ENCODE measurements around the gene NDEL1.
"Not testable (repeated sequence)": the region's sequence is repeated elsewhere in the genome, so short reads cannot be mapped to it uniquely, and the experiment has no call there.

Gene NDEL1

GRCh38 chr17:8435245-8436168 lies at the start of gene NDEL1:
Gene NDEL1, plus strand, starts transcription at chr17:8435884. Its CDS starts 8,388 bp downstream, at chr17:8444272.
- DNase-seq, result peak; percentile 62

GRCh38 chr17:8386841-8387240 lies 48.8 kb upstream of the NDEL1 start:
- no peak for DNase-seq

DNA sequence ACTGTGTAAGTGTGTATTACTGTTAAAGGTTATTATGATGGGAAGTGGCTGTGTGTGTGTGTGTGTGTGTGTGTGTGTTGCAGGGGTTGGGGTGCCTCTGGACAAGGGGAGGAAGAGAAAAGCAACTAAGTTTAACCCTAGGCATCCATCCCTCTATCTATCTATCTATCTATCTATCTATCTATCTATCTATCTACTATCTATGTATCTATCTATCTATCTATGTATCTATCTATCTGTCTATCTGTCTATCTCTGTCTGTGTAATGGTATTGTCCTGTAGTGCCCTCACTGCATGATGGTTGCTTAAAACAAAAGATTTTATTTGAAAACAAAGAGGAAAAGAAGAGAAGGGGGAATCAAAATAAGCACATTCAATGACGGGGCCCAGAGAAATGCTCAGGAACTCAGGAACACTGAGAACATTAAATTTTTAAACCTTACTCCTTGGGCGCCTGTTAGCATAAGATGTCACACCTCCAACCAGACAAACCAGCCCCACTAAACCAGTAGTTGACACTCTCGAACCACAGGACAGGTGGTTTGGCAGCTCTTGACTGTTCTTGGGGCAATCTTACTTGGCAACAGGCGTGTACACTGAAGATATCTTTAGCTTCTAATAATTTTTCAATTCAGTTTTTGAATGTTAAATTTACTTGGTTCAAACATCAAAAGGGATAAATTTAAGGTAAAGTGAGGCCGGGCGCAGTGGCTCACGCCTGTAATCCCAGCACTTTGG lies 47.6 kb upstream of the NDEL1 start:
- no peak for DNase-seq

DNA sequence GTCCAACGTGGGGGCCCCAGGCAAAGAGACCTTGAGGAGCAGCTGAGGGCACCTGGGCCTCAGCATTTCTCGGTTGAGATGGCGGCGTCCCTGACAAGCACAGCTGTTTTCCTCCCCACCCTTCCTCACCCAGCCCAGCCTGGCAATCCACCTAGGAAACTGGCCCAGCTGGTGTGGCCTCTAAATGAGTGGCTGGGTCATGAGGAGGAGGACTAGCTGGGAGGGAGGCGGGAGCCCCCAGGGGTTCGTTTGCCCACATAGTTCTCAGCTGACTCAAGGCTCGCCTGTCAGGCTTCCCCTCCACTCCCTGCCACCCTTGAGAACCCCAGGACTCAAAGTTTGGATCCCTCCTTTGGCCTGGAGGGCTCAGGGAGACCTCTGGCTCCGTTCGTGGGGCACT lies 44.0 kb upstream of the NDEL1 start:
- no peak for DNase-seq

DNA sequence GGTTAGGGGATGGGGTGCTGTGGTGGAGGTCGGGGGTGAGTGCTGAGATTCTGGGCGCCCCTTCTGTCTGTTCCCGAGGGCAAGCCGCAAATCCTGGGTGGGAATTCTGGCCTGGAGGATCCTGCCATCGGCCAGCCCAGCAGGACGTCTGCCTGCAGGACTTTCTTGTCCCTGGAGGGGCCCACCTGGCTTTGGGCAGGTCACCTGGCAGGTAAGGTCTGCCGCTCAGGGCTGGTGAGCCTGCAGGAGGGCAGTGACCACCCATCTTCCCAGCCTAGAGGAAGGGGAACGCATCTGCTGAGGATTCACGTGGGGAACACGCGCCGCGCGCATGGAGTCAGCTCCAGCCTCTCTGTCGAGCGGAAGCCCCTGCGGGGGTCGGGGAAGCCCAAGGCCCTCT lies 43.4 kb upstream of the NDEL1 start:
- no peak for DNase-seq

- no peak for DNase-seq
These were observed 42.8 kb upstream of the NDEL1 start for GRCh38 chr17:8392674-8393469.

DNA sequence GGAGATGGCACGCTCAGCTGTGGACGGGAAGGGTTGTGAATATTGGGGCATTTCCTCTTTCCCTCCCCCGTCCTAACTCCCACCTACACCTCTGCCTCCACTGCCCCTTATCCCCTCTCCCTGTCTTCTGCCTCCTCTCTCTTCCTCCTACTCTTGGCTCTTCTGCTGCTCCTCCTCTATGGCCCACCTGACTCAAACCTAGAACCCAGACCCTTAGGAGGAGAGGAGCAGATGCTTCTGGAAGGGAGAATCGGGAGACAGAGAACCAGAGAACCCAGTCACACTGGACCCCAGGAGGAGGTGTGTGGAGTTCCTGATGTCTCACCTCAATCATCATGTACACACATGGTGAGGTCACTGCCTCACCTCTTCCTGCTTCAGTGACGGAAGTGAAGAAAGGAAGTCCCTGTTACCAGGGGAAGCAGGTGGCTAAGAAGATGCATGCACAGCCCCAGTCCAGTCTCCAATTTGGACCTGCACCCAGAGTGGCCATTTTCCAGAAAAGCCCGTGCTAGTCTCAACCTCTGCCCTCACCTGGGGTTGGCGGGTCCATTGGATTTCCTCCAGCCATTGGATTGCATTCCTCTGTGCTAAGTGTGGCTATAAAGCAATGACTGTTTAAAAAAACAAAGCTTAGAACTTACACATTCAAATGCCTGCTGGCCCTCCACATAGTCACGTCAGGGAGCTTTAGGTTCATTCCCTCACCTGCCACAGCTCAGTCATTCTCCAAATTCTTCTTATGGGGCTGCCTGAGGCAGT lies 42.0 kb upstream of the NDEL1 start:
- no peak for DNase-seq

- DNase-seq, result not testable (repeated sequence)
These were observed 41.2 kb upstream of the NDEL1 start for GRCh38 chr17:8394497-8394896.

DNA sequence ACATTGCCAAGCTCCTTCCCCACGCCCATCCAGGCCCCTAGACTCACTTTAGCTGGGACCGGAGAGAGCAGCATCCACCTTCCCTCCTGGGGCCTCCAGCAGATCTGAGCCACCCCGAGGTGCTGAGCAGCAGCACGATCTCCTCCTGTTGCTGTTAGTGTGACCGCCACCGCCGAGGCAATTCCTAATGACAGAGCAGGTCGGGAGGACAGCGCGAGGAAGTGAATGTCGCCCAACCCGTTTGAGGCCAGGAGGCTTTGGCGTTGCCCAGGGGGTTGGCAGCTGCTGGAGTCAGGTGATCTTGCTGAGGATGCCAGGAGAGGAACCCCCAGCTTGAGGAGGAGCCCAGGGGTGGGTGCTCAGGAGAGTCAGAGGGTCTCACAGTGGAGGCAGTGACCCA lies 38.0 kb upstream of the NDEL1 start, which contains the start of gene RNF222:
Gene RNF222, minus strand, starts transcription at position 192 of the 400 bp plus-strand sequence. CDS start 4,366 bp downstream, outside the sequence.
- DNase-seq, result no peak

- DNase-seq, result no peak
These were observed 36.7 kb upstream of the NDEL1 start for GRCh38 chr17:8398980-8399379.

- DNase-seq, result no peak
These were observed 34.6 kb upstream of the NDEL1 start for GRCh38 chr17:8401107-8401506.

- no peak for DNase-seq
These were observed 32.7 kb upstream of the NDEL1 start for GRCh38 chr17:8402921-8403536.

- DNase-seq, result no peak
These were observed 30.1 kb upstream of the NDEL1 start for GRCh38 chr17:8405499-8406016.

DNA sequence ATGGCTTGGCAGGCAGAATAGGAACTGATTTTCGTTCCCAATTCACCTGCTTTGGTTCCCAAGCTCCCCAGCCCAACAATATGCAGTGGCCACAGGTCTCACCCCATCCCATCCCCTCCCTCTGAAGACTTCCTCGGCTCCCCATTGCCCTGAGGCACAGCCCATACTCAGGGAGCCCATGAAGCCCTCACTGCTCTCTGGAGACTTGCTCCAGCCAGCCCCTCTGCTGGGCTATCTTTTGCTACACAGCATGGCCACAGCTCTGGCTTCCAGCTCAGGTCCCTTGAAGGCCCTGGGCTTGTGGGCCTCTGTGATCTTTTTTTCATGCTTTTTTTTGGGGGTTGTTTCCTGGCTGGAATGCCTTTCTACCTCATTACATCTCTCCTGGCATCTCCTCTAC lies 29.5 kb upstream of the NDEL1 start:
- DNase-seq, result no peak

GRCh38 chr17:8408371-8408770 lies 27.3 kb upstream of the NDEL1 start:
- no peak for DNase-seq

DNA sequence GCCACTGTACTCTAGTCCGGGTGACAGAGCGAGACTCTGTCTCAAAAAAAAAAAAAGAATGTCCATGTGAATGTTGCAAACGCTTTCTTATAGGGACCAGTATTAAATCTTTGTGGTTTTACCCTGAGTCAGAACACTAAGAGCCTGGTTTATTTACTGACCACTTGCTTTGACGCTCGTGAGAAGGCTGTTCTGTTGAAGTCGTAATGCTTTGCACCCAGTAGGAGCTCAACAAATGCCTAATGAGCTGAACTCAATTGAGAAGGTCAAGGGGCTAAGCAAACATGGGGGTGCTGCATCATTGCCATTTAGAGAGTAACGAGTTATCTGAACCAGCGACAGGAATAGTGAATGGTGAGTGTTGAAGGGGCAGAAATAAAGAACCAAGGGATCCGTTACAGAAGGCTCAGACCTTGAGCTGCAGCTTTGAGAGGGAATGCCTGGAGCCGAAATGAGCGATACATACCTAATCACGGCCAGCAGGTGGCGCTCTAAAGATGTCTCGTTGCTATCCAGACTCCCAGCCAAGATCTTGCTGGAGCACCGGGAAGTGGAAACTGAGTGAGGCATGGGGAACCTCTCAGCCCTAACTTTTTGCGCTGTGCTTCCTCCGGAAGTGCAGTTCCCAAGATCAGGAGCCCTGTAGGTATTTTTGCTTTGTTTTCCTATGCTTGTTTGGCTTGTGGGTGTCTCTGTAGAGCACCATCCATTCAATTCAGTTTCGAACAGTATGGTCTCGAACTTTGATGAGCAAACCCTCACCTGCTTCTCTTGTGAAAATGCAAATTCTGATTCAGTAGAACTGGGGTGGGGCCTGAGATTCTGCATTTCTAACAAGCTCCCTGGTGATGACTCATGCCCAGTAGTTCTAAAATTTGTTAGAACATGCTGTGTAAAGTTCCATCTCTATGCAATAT lies 25.5 kb upstream of the NDEL1 start:
- DNase-seq, result peak; percentile 60

- no peak for DNase-seq
These were observed 24.8 kb upstream of the NDEL1 start for GRCh38 chr17:8410883-8411238.

- no peak for DNase-seq
These were observed 23.6 kb upstream of the NDEL1 start for GRCh38 chr17:8412089-8412488.

GRCh38 chr17:8413328-8413727 lies 22.4 kb upstream of the NDEL1 start:
- no peak for DNase-seq

GRCh38 chr17:8413938-8414337 lies 21.7 kb upstream of the NDEL1 start:
- DNase-seq, result no peak

DNA sequence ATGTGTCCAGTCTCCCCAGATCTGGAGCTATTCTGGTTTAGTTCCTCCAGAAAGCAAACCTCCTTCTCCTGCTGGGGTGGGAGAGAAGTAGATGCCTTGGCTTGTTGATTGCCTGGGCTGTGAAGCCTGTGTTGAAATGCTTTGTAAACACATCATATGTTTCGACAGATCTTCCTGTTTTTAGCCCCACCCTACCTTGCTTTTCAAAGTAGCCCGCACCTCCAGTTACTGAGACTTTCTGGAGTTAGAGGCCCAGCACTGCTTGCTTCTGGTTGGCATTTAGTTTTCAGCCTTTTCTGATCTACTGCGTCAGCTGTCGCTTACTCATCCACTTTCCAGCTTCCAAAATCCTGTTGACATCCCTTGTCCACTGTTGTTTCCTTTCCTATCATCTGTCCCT lies 17.9 kb upstream of the NDEL1 start:
- no peak for DNase-seq

All from NCI-H2029 treated with DMSO at 0.1 percent for 48 hours (cell line).